Measurements from ENCODE around the gene FXYD4.
A peak's percentile ranks its signal among the peaks of the same experiment; 100 is the strongest.
"Not testable (repeated sequence)": the region's sequence is repeated elsewhere in the genome, so short reads cannot be mapped to it uniquely, and the experiment has no call there.

FXYD4 gene, protein sequence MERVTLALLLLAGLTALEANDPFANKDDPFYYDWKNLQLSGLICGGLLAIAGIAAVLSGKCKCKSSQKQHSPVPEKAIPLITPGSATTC

GRCh38 chr10:43371418-43371817 lies at the start of gene FXYD4:
Gene FXYD4, plus strand, starts transcription at chr10:43371636. Its CDS starts 2,111 bp downstream, at chr10:43373747.
- DNase-seq = no peak

GRCh38 chr10:43322331-43322730 lies 49.1 kb upstream of the FXYD4 start:
- no peak for DNase-seq

- peak; percentile 92 for DNase-seq
Observed at GRCh38 chr10:43322769-43323168, 48.7 kb upstream of the FXYD4 start.

DNA sequence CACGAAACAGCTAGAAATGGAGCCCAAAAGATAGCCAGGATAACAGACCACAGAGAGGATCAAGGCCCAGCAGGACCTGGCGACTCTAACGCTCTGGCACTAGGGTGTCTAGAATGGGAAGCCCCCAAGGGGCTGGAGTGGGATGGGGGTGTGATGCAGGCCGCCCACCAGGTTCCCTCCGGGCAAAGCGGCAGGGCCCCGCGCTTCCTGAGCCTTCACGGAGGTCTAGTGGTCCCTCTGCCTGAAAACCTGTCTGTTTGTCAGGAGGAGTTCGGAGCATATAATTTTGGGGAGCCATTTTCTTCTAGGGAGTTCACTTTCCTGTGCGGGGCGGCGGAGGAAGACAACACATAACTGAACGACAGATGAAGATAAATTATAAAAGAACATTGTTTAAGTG lies 48.2 kb upstream of the FXYD4 start:
- no peak for DNase-seq

DNA sequence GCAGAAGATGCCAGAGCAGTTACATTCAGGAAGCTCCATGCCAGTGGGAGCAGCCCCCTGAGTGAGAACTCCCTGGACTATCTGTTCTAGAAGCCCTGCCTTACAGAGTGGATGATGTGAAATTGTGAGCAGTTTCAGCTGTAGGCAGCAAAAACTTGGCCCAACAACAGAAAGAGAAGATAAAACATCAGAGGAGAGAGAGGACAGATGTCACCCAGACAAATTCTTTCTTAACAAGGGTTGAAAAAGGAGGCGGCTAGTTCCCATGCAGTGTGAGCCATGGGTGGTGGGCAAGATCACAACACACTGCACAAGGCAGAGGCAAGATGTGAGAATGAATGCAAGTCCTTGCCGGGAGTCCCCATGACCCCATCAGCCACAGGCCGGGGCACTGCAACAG lies 46.6 kb upstream of the FXYD4 start:
- DNase-seq = no peak

DNA sequence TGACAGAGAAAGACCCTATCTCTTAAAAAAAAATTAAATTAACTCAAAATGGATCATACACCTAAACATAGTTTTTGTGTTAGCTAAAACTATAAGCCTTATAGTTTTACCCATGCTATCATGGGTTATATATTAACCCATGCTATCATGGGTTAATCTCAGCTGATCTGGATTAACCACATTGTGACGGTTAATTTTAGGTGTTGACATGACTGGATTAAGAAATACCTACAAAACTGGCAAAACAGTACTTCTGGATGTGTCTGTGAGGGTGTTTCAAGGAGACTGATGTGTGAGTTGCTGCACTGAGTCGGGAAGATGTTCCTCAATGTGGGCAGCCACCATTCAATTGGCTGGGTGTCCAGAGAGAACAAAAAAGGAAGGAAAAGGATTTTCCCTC lies 44.3 kb upstream of the FXYD4 start:
- no peak for DNase-seq

GRCh38 chr10:43327986-43328385 lies 43.5 kb upstream of the FXYD4 start:
- no peak for DNase-seq

DNA sequence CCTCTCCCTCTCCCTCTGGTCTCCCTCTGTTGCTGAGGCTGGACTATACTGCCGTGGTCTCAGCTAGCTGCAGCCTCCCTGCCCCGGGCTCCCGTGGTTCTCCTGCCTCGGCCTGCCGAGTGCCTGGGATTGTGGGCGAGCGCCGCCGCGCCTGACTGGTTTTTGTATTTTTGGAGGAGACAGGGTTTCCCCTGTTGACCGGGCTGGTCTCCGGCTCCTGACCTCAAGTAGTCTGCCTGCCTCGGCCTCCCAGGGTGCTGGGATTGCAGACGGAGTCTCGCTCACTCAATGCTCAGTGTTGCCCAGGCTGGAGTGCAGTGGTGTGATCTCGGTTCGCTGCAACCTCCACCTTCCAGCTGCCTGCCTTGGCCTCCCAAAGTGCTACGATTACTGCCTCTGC lies 42.6 kb upstream of the FXYD4 start:
- DNase-seq = not testable (repeated sequence)

DNA sequence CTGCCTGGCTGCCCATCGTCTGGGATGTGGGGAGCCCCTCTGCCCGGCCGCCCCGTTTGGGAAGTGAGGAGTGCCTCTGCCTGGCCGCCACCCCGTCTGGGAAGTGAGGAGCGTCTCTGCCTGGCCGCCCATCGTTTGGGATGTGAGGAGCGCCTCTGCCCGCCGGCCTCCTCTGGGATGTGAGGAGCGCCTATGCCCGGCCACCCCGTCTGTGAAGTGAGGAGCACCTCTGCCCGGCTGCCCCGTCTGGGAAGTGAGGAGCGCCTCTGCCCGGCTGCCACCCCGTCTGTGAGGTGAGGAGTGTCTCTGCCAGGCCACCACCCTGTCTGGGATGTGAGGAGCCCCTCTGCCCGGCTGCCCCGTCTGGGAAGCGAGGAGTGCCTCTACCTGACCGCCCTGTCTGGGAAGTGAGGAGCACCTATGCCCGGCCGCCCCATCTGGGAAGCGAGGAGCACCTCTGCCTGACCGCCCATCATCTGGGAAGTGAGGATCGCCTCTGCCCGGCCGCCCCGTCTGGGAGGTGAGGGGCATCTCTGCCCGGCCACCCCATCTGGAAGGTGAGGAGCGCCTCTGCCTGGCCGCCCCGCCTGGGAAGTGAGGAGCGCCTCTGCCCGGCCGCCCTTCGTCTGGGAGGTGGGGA lies 42.1 kb upstream of the FXYD4 start:
- DNase-seq = not testable (repeated sequence)

DNA sequence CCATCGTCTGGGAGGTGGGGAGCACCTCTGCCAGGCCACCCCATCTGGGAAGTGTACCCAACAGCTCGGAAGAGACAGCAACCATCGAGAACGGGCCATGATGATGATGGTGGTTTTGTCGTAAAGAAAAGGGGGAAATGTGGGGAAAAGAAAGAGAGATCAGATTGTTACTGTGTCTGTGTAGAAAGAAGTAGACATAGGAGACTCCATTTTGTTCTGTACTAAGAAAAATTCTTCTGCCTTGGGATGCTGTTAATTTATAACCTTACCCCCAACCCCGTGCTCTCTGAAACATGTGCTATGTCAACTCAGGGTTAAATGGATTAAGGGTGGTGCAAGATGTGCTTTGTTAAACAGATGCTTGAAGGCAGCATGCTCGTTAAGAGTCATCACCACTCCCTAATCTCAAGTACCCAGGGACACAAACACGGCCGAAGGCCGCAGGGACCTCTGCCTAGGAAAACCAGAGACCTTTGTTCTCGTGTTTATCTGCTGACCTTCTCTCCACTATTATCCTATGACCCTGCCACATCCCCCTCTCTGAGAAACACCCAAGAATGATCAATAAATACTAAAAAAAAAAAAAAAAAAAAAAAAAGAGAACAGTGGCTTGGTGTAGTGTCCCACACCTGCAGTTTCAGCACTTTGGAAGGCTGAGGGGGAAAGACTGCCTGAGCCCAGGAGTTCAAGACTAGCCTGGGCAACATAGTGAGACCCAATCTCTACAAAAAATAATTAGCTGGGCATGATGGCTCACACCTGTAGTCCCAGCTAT lies 41.2 kb upstream of the FXYD4 start:
- not testable (repeated sequence) for DNase-seq

GRCh38 chr10:43330824-43331127 lies 40.7 kb upstream of the FXYD4 start:
- not testable (repeated sequence) for DNase-seq

- no peak for DNase-seq
Observed at GRCh38 chr10:43333653-43334052, 37.8 kb upstream of the FXYD4 start.

GRCh38 chr10:43336061-43336460 lies 35.4 kb upstream of the FXYD4 start:
- no peak for DNase-seq

- no peak for DNase-seq
Observed at GRCh38 chr10:43336641-43337318, 34.7 kb upstream of the FXYD4 start.

DNA sequence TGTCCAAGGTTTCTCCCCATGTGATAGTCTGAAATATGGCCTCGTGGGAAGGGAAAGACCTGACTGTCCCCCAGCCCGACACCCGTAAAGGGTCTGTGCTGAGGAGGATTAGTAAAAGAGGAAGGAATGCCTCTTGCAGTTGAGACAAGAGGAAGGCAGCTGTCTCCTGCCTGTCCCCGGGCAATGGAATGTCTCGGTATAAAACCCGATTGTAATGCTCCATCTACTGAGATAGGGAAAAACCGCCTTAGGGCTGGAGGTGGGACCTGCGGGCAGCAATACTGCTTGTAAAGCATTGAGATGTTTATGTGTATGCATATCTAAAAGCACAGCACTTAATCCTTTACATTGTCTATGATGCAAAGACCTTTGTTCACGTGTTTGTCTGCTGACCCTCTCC lies 33.9 kb upstream of the FXYD4 start:
- not testable (repeated sequence) for DNase-seq

- no peak for DNase-seq
Observed at GRCh38 chr10:43338117-43338516, 33.3 kb upstream of the FXYD4 start.

DNA sequence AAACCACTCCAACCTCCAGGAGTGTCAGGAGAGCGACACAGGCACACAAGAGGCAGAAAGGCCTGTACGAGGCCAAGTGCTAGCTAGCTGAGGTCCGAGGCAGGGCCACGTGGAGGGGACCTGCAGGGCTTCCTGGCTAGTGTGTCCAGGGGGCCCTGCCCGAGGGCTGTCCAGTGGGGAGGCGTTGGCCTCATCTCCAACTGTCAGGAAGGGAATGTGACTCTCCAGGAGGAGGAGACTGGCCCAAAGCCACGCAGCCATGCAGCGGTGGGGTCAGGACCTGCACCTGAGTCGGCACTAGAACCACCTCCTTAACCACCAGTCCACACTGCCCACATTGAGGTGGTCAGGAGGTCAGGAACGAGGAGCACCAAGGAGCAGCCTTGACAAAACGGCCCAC lies 32.3 kb upstream of the FXYD4 start:
- no peak for DNase-seq

DNA sequence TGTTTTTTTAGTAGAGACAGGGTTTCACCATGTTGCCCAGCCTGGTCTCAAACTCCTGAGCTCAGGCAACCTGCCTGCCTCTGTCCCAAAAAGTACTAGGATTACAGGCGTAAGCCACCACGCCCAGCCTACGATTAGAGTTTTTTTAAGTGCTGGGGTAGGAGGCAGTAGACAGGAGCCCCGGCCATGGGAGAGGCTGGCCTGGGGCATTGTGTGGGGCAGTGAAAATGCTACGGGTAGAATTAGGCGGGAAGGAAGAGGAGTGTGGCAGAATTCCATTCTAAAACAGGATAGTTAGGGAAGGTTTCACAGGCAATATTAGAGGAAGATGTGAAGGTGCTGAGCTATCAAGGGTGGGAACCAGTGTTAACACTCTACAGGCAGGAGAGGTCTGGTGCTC lies 31.3 kb upstream of the FXYD4 start:
- DNase-seq = no peak

GRCh38 chr10:43340619-43341018 lies 30.8 kb upstream of the FXYD4 start:
- DNase-seq = no peak

- DNase-seq = no peak
Observed at GRCh38 chr10:43341450-43341849, 30.0 kb upstream of the FXYD4 start.

GRCh38 chr10:43342279-43343125 lies 28.9 kb upstream of the FXYD4 start:
- DNase-seq = no peak

- DNase-seq = no peak
Observed at GRCh38 chr10:43343126-43343525, 28.3 kb upstream of the FXYD4 start.

GRCh38 chr10:43344051-43344450 lies 27.4 kb upstream of the FXYD4 start:
- no peak for DNase-seq

Measured in stimulated activated CD8-positive, alpha-beta memory T cell treated with anti-CD3 and anti-CD28 coated beads, Interleukin-4, amount 100 ng/mL, for 48 hours (primary cell).